ENCODE results near the gene LCE1F. TPM values are rescaled to one million over a fixed set of nuclear protein-coding genes. Genes with fewer than 3 reads are reported as not detected.

LCE1F gene
- polyA plus RNA-seq, 1 of the 3 experiments (the other 2 are of a cell fraction), result not detected

DNA sequence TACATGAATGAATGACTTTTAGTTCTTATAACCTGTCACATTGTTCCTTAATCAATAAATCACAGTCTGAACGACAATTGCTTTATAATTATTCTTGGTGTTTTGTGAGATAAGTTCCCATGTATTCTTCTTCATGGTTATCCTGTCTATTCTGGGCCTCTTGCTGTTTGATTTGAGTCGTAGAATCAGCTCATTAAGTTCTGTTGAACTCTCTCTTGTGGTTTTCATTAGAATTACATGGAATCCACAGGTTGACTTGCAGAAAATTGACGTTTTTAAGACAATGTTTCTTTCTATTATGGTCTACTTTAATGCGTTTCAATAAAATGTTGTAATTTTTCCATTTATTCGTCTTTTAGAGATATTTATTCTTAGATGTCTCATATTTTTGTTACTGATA is 48.4 kb downstream of the LCE1F start:
- H3K9ac ChIP-seq, result no peak overlapping the region
- no peak overlapping the region for H3K4me3 ChIP-seq (ENCODE audit: low read depth in 2 of 2, low read length in 1 of 2)
- H3K4me2 ChIP-seq, result no peak overlapping the region
- no peaks in the 10 kb centered on the region for H4K20me1 ChIP-seq (ENCODE audit: insufficient read depth)
- H3K79me2 ChIP-seq (ENCODE audit: insufficient read depth), result no peaks in the 10 kb centered on the region
- no peaks in the 10 kb centered on the region for H3K9me3 ChIP-seq
- no peaks in the 10 kb centered on the region for H3F3A ChIP-seq (replicated peaks; ENCODE audit: insufficient read depth)
- H3K36me3 ChIP-seq (replicated peaks in 1 of 2; ENCODE audit: control insufficient read depth in 1 of 2, insufficient read depth in 2 of 2, low read length in 1 of 2), result no peaks in the 10 kb centered on the region
- no peaks in the 10 kb centered on the region for H3K9me2 ChIP-seq
- H2AFZ ChIP-seq (ENCODE audit: low read depth), result no peak overlapping the region
- ChIA-PET CTCF (no interaction called here), POLR2A (no interaction called here)
- H3K27ac ChIP-seq (ENCODE audit: low read depth in 2 of 2, low read length in 1 of 2), result no peak overlapping the region
- H3K27me3 ChIP-seq (ENCODE audit: insufficient read depth), result peaks cover 7% of the 10 kb centered on the region; the same call in 1 of the 2 replicates
- 1% methylated on average over 5 of the region's 5 CpGs for WGBS (ENCODE audit: low lambda C conversion rate)
- TF ChIP-seq JUND (IDR thresholded peaks at IDR 0.05) (no peak), GATA2 (CRISPR knock-in tag; IDR thresholded peaks at IDR 0.05) (no peak), TCF12 (IDR thresholded peaks at IDR 0.05) (no peak), RFX5 (IDR thresholded peaks at IDR 0.05; ENCODE audit: low read length) (no peak), FOXM1 (IDR thresholded peaks at IDR 0.05; ENCODE audit: low read depth) (no peak), MXI1 (IDR thresholded peaks at IDR 0.05; ENCODE audit: low read depth, low read length) (no peak), RXRA (IDR thresholded peaks at IDR 0.05; ENCODE audit: borderline replicate concordance, low read depth) (no peak)
- TF ChIP-seq, protein P1, sequence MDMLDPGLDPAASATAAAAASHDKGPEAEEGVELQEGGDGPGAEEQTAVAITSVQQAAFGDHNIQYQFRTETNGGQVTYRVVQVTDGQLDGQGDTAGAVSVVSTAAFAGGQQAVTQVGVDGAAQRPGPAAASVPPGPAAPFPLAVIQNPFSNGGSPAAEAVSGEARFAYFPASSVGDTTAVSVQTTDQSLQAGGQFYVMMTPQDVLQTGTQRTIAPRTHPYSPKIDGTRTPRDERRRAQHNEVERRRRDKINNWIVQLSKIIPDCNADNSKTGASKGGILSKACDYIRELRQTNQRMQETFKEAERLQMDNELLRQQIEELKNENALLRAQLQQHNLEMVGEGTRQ (IDR thresholded peaks at IDR 0.05; ENCODE audit: borderline replicate concordance, low read depth, low read length), result no peak
- DNase-seq, result no peak
- no peaks in the 10 kb centered on the region; a peak in 1 of 4 replicates for H3K4me1 ChIP-seq (ENCODE audit: control insufficient read depth in 1 of 2, insufficient read depth in 2 of 2, low read depth in 1 of 2, low read length in 1 of 2)

DNA sequence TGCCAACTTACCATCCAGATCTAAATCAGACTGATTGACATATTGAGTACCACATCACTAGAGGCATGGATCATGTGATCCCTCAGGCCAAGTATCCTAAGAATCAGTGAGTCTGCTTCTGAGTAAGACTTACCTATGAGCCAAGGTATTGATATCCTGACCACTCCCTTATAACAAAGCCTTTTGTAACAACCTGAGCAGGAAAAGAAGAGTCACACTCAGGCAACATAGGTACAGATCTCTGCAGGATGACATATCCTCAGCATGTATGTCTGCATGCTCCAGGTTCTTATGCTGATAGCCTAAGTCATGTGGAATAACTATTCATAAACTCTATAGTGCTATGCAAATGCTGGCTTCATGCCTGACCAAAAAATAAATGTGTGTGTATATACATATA is 50.0 kb downstream of the LCE1F start:
- Histone ChIP-seq H4K20me1 (ENCODE audit: insufficient read depth) (no peaks in the 10 kb centered on the region), H3K4me2 (no peak overlapping the region), H3F3A (replicated peaks; ENCODE audit: insufficient read depth) (no peaks in the 10 kb centered on the region), H3K79me2 (ENCODE audit: insufficient read depth) (no peaks in the 10 kb centered on the region), H3K27me3 (ENCODE audit: insufficient read depth) (peaks cover 7% of the 10 kb centered on the region; the same call in 1 of the 2 replicates), H3K9me2 (no peaks in the 10 kb centered on the region), H3K36me3 (replicated peaks in 1 of 2; ENCODE audit: control insufficient read depth in 1 of 2, insufficient read depth in 2 of 2, low read length in 1 of 2) (no peaks in the 10 kb centered on the region), H3K27ac (ENCODE audit: low read depth in 2 of 2, low read length in 1 of 2) (no peak overlapping the region), H3K9me3 (no peaks in the 10 kb centered on the region), H3K9ac (no peak overlapping the region), H3K4me1 (ENCODE audit: control insufficient read depth in 1 of 2, insufficient read depth in 2 of 2, low read depth in 1 of 2, low read length in 1 of 2) (no peaks in the 10 kb centered on the region; a peak in 1 of 4 replicates), H2AFZ (ENCODE audit: low read depth) (no peak overlapping the region), H3K4me3 (ENCODE audit: low read depth in 2 of 2, low read length in 1 of 2) (no peak overlapping the region)
- POLR2A ChIA-PET, result no interaction called here
- no peak for DNase-seq
- TF ChIP-seq NRF1 (IDR thresholded peaks at IDR 0.05; ENCODE audit: low read depth, low read length), result no peak
- TF ChIP-seq RCOR1 (IDR thresholded peaks at IDR 0.05; ENCODE audit: low read length), result no peak
- TF ChIP-seq, protein P2, sequence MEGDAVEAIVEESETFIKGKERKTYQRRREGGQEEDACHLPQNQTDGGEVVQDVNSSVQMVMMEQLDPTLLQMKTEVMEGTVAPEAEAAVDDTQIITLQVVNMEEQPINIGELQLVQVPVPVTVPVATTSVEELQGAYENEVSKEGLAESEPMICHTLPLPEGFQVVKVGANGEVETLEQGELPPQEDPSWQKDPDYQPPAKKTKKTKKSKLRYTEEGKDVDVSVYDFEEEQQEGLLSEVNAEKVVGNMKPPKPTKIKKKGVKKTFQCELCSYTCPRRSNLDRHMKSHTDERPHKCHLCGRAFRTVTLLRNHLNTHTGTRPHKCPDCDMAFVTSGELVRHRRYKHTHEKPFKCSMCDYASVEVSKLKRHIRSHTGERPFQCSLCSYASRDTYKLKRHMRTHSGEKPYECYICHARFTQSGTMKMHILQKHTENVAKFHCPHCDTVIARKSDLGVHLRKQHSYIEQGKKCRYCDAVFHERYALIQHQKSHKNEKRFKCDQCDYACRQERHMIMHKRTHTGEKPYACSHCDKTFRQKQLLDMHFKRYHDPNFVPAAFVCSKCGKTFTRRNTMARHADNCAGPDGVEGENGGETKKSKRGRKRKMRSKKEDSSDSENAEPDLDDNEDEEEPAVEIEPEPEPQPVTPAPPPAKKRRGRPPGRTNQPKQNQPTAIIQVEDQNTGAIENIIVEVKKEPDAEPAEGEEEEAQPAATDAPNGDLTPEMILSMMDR (IDR thresholded peaks at IDR 0.05), result no peak
- no peak for TF ChIP-seq TEAD4 (IDR thresholded peaks at IDR 0.05; ENCODE audit: borderline replicate concordance, insufficient read depth)
- no peak for TF ChIP-seq JUND (IDR thresholded peaks at IDR 0.05)
- no peak for TF ChIP-seq TCF12 (IDR thresholded peaks at IDR 0.05)
- no peak for TF ChIP-seq SIN3A (IDR thresholded peaks at IDR 0.05; ENCODE audit: borderline replicate concordance, low read depth, low read length)
- no peak for TF ChIP-seq RXRA (IDR thresholded peaks at IDR 0.05; ENCODE audit: borderline replicate concordance, low read depth)
- TF ChIP-seq, protein P3, sequence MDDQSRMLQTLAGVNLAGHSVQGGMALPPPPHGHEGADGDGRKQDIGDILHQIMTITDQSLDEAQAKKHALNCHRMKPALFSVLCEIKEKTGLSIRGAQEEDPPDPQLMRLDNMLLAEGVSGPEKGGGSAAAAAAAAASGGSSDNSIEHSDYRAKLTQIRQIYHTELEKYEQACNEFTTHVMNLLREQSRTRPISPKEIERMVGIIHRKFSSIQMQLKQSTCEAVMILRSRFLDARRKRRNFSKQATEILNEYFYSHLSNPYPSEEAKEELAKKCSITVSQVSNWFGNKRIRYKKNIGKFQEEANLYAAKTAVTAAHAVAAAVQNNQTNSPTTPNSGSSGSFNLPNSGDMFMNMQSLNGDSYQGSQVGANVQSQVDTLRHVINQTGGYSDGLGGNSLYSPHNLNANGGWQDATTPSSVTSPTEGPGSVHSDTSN (IDR thresholded peaks at IDR 0.05), result no peak
- no peak for TF ChIP-seq GABPA (IDR thresholded peaks at IDR 0.05; ENCODE audit: low read depth)
- no peak for TF ChIP-seq CHD2 (IDR thresholded peaks at IDR 0.05; ENCODE audit: low read length, partially characterized antibody)
- TF ChIP-seq FOXM1 (IDR thresholded peaks at IDR 0.05; ENCODE audit: low read depth), result no peak
- CTCF ChIA-PET, result no interaction called here

Other genes starting within 250 kb of the LCE1F start
- gene LCE3E, start 208.4 kb upstream of the LCE1F start, polyA plus RNA-seq (2012; rRNA removed), result not detected in 2 replicates
- gene LCE3D, start 194.6 kb upstream of the LCE1F start, polyA plus RNA-seq (2012; rRNA removed), result not detected in 2 replicates
- gene LCE3C, start 174.9 kb upstream of the LCE1F start, polyA plus RNA-seq (2012; rRNA removed), result not detected in 2 replicates
- gene LCE3B, start 161.3 kb upstream of the LCE1F start, polyA plus RNA-seq (2012; rRNA removed), result not detected in 2 replicates
- not detected in 2 replicates for gene LCE3A, start 152.0 kb upstream of the LCE1F start, polyA plus RNA-seq (2012; rRNA removed)
- gene LCE2D, start 111.8 kb upstream of the LCE1F start, polyA plus RNA-seq (2012; rRNA removed), result not detected in 2 replicates
- not detected in 2 replicates for gene LCE2C, start 99.9 kb upstream of the LCE1F start, polyA plus RNA-seq (2012; rRNA removed)
- gene LCE2B, start 89.0 kb upstream of the LCE1F start, polyA plus RNA-seq (2012; rRNA removed), result not detected in 2 replicates
- not detected in 2 replicates for gene LCE2A, start 76.8 kb upstream of the LCE1F start, polyA plus RNA-seq (2012; rRNA removed)
- not detected in 2 replicates for gene LCE4A, start 67.0 kb upstream of the LCE1F start, polyA plus RNA-seq (2012; rRNA removed)
- not detected in 2 replicates for gene KPRP, start 17.1 kb upstream of the LCE1F start, polyA plus RNA-seq (2012; rRNA removed)
- not detected in 2 replicates for gene LCE1E, start 11.1 kb downstream of the LCE1F start, polyA plus RNA-seq (2012; rRNA removed)
- not detected in 2 replicates for gene LCE1D, start 21.6 kb downstream of the LCE1F start, polyA plus RNA-seq (2012; rRNA removed)
- not detected in 2 replicates for gene LCE1C, start 31.5 kb downstream of the LCE1F start, polyA plus RNA-seq (2012; rRNA removed)
- not detected in 2 replicates for gene LCE1B, start 36.8 kb downstream of the LCE1F start, polyA plus RNA-seq (2012; rRNA removed)
- gene LCE1A, start 52.3 kb downstream of the LCE1F start, polyA plus RNA-seq (2012; rRNA removed), result not detected in 2 replicates
- not detected in 2 replicates for gene LCE6A, start 67.7 kb downstream of the LCE1F start, polyA plus RNA-seq (2012; rRNA removed)
- gene LCE7A, start 84.9 kb downstream of the LCE1F start, polyA plus RNA-seq (2012; rRNA removed), result not detected in 2 replicates
- gene SMCP, start 103.2 kb downstream of the LCE1F start, polyA plus RNA-seq (2012; rRNA removed), result not detected in 2 replicates
- gene IVL, start 133.4 kb downstream of the LCE1F start, polyA plus RNA-seq (2012; rRNA removed), result 0.64 and 0.86 TPM in 2 replicates
- not detected in 2 replicates for gene SPRR5, start 172.1 kb downstream of the LCE1F start, polyA plus RNA-seq (2012; rRNA removed)
- not detected in 2 replicates for gene SPRR4, start 195.5 kb downstream of the LCE1F start, polyA plus RNA-seq (2012; rRNA removed)
- gene SPRR1A, start 208.9 kb downstream of the LCE1F start, polyA plus RNA-seq (2012; rRNA removed), result not detected in 2 replicates
- not detected in 2 replicates for gene SPRR3, start 226.6 kb downstream of the LCE1F start, polyA plus RNA-seq (2012; rRNA removed)